Measurements from ENCODE around the gene NUP62. TPM values are rescaled to one million over a fixed set of nuclear protein-coding genes. Genes with fewer than 3 reads are reported as not detected.

NUP62 gene
- total RNA-seq, 2 experiments from 2014 or later, result 128 to 192 TPM

DNA sequence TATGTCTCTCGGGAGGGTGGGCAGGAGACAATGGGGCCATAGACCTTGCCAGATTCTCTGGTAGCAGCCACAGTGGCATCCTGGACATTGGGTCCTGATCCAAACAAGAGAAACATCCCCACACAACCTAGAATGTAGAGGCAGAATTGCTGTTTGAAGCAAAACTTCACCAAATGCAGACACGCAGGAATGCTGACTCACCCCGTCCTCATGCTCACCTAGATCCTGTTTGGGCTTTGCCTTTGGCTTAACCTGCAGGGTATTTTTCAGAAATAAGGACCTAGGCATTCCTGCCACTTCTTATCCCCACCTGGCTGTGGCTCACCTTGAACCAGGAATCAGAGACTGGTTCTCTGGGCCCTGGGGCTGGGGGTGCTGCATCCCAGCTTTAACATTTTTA lies 44.5 kb downstream of the NUP62 start:
- no peak overlapping the region for H3K4me3 Mint-ChIP-seq
- H3K27me3 Mint-ChIP-seq, result no peaks in the 10 kb centered on the region
- no peak for ATAC-seq
- no peaks in the 10 kb centered on the region for H3K9me3 Mint-ChIP-seq (ENCODE audit: low read depth)
- CTCF ChIA-PET, result interaction anchor here (0.7 kb wide), 1 partner anchor 8 kb away, joined by 3 read pairs; no protein-coding TSS in a partner anchor
- peaks cover 11% of the 10 kb centered on the region for H3K36me3 Mint-ChIP-seq
- H3K4me1 Mint-ChIP-seq, result peaks cover 2% of the 10 kb centered on the region
- DNase-seq, result no peak
- H3K27ac Mint-ChIP-seq, result no peak overlapping the region

GRCh38 chr19:49884109-49884508 lies 45.2 kb downstream of the NUP62 start:
- Mint-ChIP-seq H3K4me1 (peaks cover 4% of the 10 kb centered on the region), H3K9me3 (ENCODE audit: low read depth) (no peaks in the 10 kb centered on the region), H3K36me3 (peaks cover 12% of the 10 kb centered on the region), H3K27me3 (no peaks in the 10 kb centered on the region), H3K4me3 (no peak overlapping the region), H3K27ac (no peak overlapping the region)
- ATAC-seq, result no peak
- no peak for DNase-seq
- CTCF ChIA-PET, result interaction anchor here (0.7 kb wide), 1 partner anchor 9 kb away, joined by 3 read pairs; no protein-coding TSS in a partner anchor

GRCh38 chr19:49883094-49883493 lies 46.2 kb downstream of the NUP62 start:
- peaks cover 14% of the 10 kb centered on the region for H3K4me1 Mint-ChIP-seq
- no peaks in the 10 kb centered on the region for H3K9me3 Mint-ChIP-seq (ENCODE audit: low read depth)
- H3K27ac Mint-ChIP-seq, result no peak overlapping the region
- CTCF ChIA-PET, result no interaction called here
- H3K4me3 Mint-ChIP-seq, result no peak overlapping the region
- peaks cover 12% of the 10 kb centered on the region for H3K36me3 Mint-ChIP-seq
- no peak for DNase-seq
- H3K27me3 Mint-ChIP-seq, result no peaks in the 10 kb centered on the region
- ATAC-seq, result no peak

- H3K4me1 Mint-ChIP-seq, result peaks cover 16% of the 10 kb centered on the region
- H3K27me3 Mint-ChIP-seq, result no peaks in the 10 kb centered on the region
- ATAC-seq, result no peak
- no peaks in the 10 kb centered on the region for H3K9me3 Mint-ChIP-seq (ENCODE audit: low read depth)
- peaks cover 12% of the 10 kb centered on the region for H3K36me3 Mint-ChIP-seq
- no peak overlapping the region for H3K27ac Mint-ChIP-seq
- no peak for DNase-seq
- H3K4me3 Mint-ChIP-seq, result no peak overlapping the region
- CTCF ChIA-PET, result no interaction called here
Observed at GRCh38 chr19:49882643-49883042, 46.7 kb downstream of the NUP62 start.

DNA sequence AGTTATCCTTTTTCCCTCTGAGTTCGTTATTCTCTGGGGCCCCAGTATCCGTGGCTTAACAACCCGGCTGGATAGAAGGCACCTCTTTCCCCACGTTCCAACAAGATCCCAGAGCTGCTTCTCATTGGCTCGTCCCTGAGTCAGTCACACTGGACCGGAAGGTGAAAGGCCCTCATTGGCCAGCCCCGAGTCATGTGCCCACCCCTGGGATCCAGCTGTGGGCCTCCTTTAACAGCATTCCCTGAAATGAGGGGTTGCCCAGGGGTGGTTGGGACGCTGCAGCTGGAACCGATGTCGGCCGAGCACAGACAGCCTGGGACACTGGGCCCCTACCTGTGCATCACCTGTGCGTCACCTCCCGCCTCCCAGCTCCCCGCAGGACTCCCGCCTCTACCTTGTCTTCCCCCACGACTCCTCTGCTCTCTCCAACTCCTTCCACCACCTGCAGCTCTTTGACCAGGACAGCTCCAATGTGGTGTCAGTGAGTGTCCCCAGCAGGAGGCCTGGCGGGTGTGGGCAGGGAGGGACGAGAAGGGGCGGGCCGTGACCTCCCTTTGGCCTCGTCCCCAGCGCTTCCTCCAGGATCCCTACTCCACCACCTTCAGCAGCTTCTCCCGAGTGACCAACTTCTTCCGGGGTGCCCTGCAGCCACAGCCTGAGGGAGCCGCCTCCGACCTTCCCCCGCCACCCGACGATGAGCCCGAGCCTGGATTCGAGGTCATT lies 47.5 kb downstream of the NUP62 start:
- CTCF ChIA-PET, result interaction anchor here (1.0 kb wide), 1 partner anchor 8 kb away, joined by 5 read pairs; no protein-coding TSS in a partner anchor

DNA sequence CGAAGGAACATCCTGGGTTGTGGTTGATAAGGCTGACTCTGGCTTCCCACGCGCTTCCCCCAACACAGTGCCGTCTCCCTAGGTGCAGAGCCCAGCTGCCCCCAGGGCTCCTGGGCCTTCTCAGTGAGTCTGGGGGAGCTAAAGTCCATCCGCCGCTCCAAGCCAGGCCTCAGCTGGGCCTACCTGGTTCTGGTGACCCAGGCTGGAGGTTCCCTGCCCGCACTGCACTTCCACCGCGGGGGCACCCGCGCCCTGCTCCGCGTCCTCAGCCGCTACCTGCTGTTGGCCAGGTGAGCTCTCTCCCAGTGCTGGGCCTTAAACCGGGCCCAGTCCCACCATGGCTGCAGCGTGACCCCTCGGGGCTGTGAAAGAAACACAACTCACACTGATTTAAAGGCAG lies 48.1 kb downstream of the NUP62 start:
- no peaks in the 10 kb centered on the region for H3K9me3 Mint-ChIP-seq (ENCODE audit: low read depth)
- no peak overlapping the region for H3K27ac Mint-ChIP-seq
- DNase-seq, result no peak
- ATAC-seq, result no peak
- no peaks in the 10 kb centered on the region for H3K27me3 Mint-ChIP-seq
- CTCF ChIA-PET, result interaction anchor here (1.0 kb wide), 1 partner anchor 9 kb away, joined by 5 read pairs; no protein-coding TSS in a partner anchor
- H3K4me1 Mint-ChIP-seq, result peaks cover 16% of the 10 kb centered on the region
- peaks cover 12% of the 10 kb centered on the region for H3K36me3 Mint-ChIP-seq
- H3K4me3 Mint-ChIP-seq, result no peak overlapping the region

More for the DNA sequence above, 47.5 kb downstream of the NUP62 start:
- Mint-ChIP-seq H3K36me3 (peaks cover 12% of the 10 kb centered on the region), H3K4me3 (no peak overlapping the region), H3K4me1 (peaks cover 16% of the 10 kb centered on the region), H3K9me3 (ENCODE audit: low read depth) (no peaks in the 10 kb centered on the region), H3K27ac (no peak overlapping the region), H3K27me3 (no peaks in the 10 kb centered on the region)
- DNase-seq (no peak), ATAC-seq (no peak)

- CTCF ChIA-PET, result interaction anchor here (1.5 kb wide), 1 partner anchor 10 kb away, joined by 8 read pairs; no protein-coding TSS in a partner anchor
- DNase-seq (no peak), ATAC-seq (no peak)
- Mint-ChIP-seq H3K36me3 (peaks cover 12% of the 10 kb centered on the region), H3K9me3 (ENCODE audit: low read depth) (no peaks in the 10 kb centered on the region), H3K4me3 (no peak overlapping the region), H3K27ac (no peak overlapping the region), H3K27me3 (no peaks in the 10 kb centered on the region), H3K4me1 (peaks cover 21% of the 10 kb centered on the region)
Observed at GRCh38 chr19:49880162-49880869, 49.0 kb downstream of the NUP62 start.

GRCh38 chr19:49879243-49879963 lies 49.9 kb downstream of the NUP62 start:
- no peak overlapping the region for H3K27ac Mint-ChIP-seq
- H3K4me1 Mint-ChIP-seq, result peaks cover 29% of the 10 kb centered on the region
- H3K27me3 Mint-ChIP-seq, result no peaks in the 10 kb centered on the region
- ATAC-seq, result no peak
- H3K36me3 Mint-ChIP-seq, result peaks cover 12% of the 10 kb centered on the region
- H3K9me3 Mint-ChIP-seq (ENCODE audit: low read depth), result no peaks in the 10 kb centered on the region
- no peak for DNase-seq
- peak overlapping the region; percentile 9 for H3K4me3 Mint-ChIP-seq
- CTCF ChIA-PET, result interaction anchor here (1.5 kb wide), 1 partner anchor 11 kb away, joined by 8 read pairs; no protein-coding TSS in a partner anchor

GRCh38 chr19:49878744-49879070 lies 50.6 kb downstream of the NUP62 start:
- H3K36me3 Mint-ChIP-seq, result peaks cover 11% of the 10 kb centered on the region
- no peak for ATAC-seq
- no peaks in the 10 kb centered on the region for H3K27me3 Mint-ChIP-seq
- peaks cover 30% of the 10 kb centered on the region for H3K4me1 Mint-ChIP-seq
- H3K4me3 Mint-ChIP-seq, result no peak overlapping the region
- DNase-seq, result no peak
- no peaks in the 10 kb centered on the region for H3K9me3 Mint-ChIP-seq (ENCODE audit: low read depth)
- CTCF ChIA-PET, result interaction anchor here (1.5 kb wide), 1 partner anchor 12 kb away, joined by 8 read pairs; no protein-coding TSS in a partner anchor
- no peak overlapping the region for H3K27ac Mint-ChIP-seq

GRCh38 chr19:49877879-49878743 lies 51.2 kb downstream of the NUP62 start:
- Mint-ChIP-seq H3K4me3 (no peak overlapping the region), H3K27ac (no peak overlapping the region), H3K9me3 (ENCODE audit: low read depth) (no peaks in the 10 kb centered on the region), H3K27me3 (no peaks in the 10 kb centered on the region), H3K4me1 (peaks cover 32% of the 10 kb centered on the region), H3K36me3 (peaks cover 6% of the 10 kb centered on the region)
- ATAC-seq (peak; percentile 75), DNase-seq (peak; percentile 99)
- CTCF ChIA-PET, result no interaction called here

DNA sequence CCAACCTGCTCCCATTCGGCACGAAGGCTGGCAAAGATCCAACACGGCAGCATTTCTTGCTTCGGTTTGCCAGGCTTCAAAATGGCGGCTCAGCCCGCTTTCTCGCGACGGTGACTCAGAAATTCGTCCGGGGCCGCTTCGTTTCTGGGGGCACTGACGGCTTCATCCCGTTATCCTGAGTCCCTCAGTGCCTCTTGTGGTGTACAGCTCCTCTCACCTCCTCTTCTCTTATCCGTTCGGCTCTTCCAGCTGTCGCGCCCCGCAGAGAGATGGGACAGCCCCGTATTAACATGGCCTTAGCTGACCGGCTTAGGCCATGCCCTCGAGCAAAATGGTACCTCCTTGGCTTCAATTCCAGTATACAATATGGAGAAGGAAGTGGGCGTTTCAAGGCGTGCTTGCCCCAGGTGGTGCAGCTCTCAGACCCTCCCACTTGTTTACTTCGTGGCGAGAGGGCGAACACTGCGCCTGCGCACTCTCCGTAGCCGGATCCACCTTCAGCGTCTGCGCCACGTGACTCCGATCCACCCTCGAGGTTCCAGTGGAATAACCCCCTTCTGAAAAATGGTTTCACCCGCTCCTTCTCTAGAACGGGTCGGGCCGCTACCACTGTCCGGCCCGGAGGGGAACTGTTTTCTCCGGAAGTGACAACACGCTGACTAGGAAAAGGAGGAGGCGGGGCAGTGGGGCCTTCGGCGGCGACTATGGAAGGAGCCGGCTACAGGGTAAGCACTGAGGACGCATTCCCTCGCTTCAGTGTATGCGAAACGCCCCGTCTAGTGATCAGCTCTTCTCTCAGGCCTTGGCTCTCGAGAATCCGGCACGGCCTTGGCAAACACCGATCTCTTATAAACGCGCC lies 52.1 kb downstream of the NUP62 start, which contains the start of the genes AKT1S1 and TBC1D17:
TSS of gene AKT1S1 (minus strand) at position 336 of the 859 bp plus-strand sequence. CDS start 4,060 bp downstream, outside the sequence.
TSS of gene TBC1D17 (plus strand) at position 683 of the 859 bp plus-strand sequence. CDS start at position 705, 22 bp downstream.
- peaks cover 33% of the 10 kb centered on the region for H3K4me1 Mint-ChIP-seq
- no peak within 1 kb of the TSS for H3K4me3 Mint-ChIP-seq
- H3K9me3 Mint-ChIP-seq (ENCODE audit: low read depth), result no peaks in the 10 kb centered on the region
- CTCF ChIA-PET, result interaction anchor here (0.8 to 1.4 kb wide), 5 partner anchors 8 to 200 kb away, joined by 3 to 6 read pairs (median 3); partner anchors contain the start of genes FUZ, PNKP and PRMT1
- ATAC-seq (peak; percentile 73), DNase-seq (peak; percentile 100)
- peaks cover 5% of the 10 kb centered on the region for H3K36me3 Mint-ChIP-seq
- H3K27ac Mint-ChIP-seq, result no peak within 1 kb of the TSS
- H3K27me3 Mint-ChIP-seq, result no peaks in the 10 kb centered on the region
